Brain microvascular endothelial cell (primary cell): ENCODE measurements around the gene PRRX1.

ENCODE experiments used
- DNase-seq: peaks from one replicate; pipeline ENCODE4 v3.0.0-alpha.2; 2020
- H3K27ac ChIP-seq: fragments of 250-450 bp; sonication (Bioruptor Pico); 2 replicates; pipeline ENCODE4 v1.5.1; 2020; ENCODE audit warnings: mild to moderate bottlenecking, moderate library complexity
- H3K27me3 ChIP-seq: fragments of 250-450 bp; sonication (Bioruptor Pico); replicated peaks from 2 replicates; pipeline ENCODE4 v1.5.1; 2020; ENCODE audit warnings: mild to moderate bottlenecking
- H3K36me3 ChIP-seq: fragments of 250-450 bp; sonication (Bioruptor Pico); replicated peaks from 2 replicates; pipeline ENCODE4 v1.5.1; 2020; ENCODE audit warnings: mild to moderate bottlenecking
- H3K4me3 ChIP-seq: 2 replicates; pipeline ENCODE4 v1.5.1; 2011; ENCODE audit warnings: low read depth, mild to moderate bottlenecking, control low read depth, low read length, moderate library complexity
- in situ Hi-C: cut with HindIII; loops from 2 replicates; pipeline ENCODE4 v1.10.0; 2017; ENCODE audit warnings: low sequenced_read_pairs, low pct_ligation_motif_present
- TF ChIP-seq, protein P1 (sequence below): IDR thresholded peaks from 2 replicates; pipeline ENCODE4 v1.5.1; 2011; ENCODE audit warnings: low read depth, mild to moderate bottlenecking, moderate library complexity, low read length, control low read depth, inconsistent platforms; ENCODE audit errors: missing control alignments

PRRX1 gene

DNA sequence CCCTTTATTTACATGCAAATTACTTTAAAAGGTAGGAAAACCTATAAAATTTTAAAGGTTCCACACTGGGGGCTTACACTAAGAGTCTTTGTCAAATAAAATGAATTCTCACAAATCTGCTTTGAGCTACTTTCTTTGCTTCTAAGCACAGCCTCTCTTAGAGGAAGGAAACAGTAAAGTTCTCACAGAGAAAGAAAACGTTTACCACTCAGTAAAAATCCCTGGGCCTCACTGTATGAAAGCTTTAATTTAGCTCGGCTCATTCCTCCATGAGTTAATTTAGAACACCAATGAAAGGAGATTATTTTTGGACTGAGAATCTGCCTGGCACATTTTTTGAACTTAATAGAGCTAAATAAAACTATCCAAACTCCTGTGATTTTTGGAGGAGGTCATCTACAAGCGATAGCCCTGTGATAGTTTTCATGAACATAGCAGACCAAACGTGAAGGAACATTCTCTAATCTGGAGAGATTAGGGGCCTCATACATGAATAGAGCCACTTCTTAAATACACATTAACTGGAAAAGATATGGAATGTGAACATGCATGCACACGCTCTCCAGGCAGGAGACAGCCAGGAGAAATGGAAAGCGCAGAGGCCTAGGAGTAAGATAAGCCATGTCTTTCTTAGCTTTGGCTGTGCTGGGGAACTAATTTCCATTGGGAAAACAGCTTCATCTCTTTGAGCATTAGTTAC lies 32.8 kb downstream of the PRRX1 start:
- Histone ChIP-seq H3K27me3 (no peaks in the 10 kb centered on the region), H3K36me3 (no peaks in the 10 kb centered on the region), H3K27ac (peak overlapping the region; percentile 61), H3K4me3 (no peak overlapping the region)
- in situ Hi-C loops = no loop called here
- DNase-seq = no peak
- TF ChIP-seq, protein P1, sequence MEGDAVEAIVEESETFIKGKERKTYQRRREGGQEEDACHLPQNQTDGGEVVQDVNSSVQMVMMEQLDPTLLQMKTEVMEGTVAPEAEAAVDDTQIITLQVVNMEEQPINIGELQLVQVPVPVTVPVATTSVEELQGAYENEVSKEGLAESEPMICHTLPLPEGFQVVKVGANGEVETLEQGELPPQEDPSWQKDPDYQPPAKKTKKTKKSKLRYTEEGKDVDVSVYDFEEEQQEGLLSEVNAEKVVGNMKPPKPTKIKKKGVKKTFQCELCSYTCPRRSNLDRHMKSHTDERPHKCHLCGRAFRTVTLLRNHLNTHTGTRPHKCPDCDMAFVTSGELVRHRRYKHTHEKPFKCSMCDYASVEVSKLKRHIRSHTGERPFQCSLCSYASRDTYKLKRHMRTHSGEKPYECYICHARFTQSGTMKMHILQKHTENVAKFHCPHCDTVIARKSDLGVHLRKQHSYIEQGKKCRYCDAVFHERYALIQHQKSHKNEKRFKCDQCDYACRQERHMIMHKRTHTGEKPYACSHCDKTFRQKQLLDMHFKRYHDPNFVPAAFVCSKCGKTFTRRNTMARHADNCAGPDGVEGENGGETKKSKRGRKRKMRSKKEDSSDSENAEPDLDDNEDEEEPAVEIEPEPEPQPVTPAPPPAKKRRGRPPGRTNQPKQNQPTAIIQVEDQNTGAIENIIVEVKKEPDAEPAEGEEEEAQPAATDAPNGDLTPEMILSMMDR = no peak

DNA sequence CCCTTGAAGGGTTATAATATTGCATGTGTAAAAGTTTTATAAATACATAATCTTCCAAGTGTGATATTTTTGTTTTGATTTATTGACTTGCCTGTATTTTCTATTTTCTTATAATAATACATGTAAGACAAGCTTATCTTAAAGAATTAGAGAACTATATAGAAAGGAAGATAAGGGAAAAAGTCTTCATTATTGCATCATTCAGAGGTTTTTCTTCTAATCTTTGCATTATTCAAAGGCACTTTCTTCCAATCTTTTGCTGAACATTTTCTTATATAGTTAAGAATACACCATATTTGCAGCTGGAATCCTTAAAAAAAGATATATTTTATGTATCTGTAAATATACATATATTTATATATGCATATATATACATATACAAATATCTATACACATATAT lies 33.4 kb downstream of the PRRX1 start:
- in situ Hi-C loops = no loop called here
- peak overlapping the region; percentile 61 for H3K27ac ChIP-seq
- H3K36me3 ChIP-seq = no peaks in the 10 kb centered on the region
- TF ChIP-seq, protein P1 = no peak
- H3K4me3 ChIP-seq = no peak overlapping the region
- DNase-seq = no peak
- H3K27me3 ChIP-seq = no peaks in the 10 kb centered on the region

DNA sequence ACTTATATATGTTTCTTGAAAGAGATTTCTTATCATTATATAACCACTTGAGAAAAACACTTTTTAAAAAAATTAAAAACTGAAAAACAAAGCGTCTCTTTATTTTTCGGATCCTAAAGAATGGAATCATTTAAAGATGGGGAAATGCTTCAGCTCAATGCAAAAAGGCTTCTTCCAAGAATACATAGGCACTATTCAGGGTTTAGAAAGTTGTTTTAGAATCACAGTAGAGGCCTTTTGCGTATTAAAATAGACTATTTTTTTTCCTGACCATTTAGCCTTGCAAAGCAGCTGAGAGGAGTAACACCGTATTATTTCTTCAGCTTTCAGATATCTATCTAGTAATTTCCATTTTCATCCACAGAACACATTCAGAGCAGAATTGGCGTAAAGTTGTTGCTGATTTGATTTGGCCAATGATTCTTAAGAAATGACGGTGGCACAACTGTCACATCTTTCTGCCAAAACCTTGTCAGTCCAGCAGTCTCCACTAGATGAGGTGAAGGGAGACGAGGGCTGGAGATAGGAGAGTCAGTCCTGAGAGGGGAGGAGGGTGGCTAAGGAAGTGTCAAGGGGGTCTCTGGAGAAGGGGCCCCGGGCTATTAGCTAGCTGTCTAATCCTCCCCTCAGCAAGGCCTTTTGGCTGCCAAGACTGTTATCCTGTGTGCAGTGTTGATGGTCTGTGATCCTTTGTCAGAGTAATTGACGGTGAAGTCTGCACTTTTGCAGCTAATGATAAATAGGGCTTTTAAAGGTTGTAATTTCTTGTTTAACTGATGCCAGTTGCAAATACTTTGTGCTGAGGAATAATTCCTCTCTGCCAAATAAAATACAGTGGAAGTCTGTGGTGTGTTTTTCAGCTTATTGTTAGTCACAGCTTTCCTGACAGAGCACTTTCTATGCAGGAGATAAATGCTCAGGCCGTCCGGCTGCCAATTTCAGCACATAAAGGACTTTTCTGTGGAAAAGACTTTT lies 34.7 kb downstream of the PRRX1 start:
- Histone ChIP-seq H3K27me3 (no peaks in the 10 kb centered on the region), H3K36me3 (no peaks in the 10 kb centered on the region), H3K4me3 (no peak overlapping the region), H3K27ac (peak overlapping the region; percentile 41)
- TF ChIP-seq, protein P1 = no peak
- no peak for DNase-seq
- in situ Hi-C loops = no loop called here

DNA sequence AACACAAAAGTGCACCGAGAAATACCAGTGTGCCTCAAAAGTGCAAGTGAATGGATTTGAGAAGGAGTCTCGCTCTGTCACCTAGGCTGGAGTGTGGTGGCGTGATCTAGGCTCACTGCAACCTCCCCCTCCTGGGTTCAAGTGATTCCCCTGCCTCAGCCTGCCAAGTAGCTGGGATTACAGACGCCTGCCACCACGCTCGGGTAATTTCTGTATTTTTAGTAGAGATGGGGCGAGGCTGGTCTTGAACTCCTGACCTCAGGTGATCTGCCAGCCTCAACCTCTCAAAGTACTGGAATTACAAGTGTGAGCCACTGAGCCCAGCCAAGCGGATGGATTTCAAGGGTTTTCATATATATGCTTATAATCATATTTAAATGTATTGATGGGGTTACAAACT lies 35.8 kb downstream of the PRRX1 start:
- Histone ChIP-seq H3K27ac (peak overlapping the region; percentile 41), H3K27me3 (no peaks in the 10 kb centered on the region), H3K4me3 (no peak overlapping the region), H3K36me3 (no peaks in the 10 kb centered on the region)
- in situ Hi-C loops = no loop called here
- DNase-seq = no peak
- TF ChIP-seq, protein P1 = no peak

DNA sequence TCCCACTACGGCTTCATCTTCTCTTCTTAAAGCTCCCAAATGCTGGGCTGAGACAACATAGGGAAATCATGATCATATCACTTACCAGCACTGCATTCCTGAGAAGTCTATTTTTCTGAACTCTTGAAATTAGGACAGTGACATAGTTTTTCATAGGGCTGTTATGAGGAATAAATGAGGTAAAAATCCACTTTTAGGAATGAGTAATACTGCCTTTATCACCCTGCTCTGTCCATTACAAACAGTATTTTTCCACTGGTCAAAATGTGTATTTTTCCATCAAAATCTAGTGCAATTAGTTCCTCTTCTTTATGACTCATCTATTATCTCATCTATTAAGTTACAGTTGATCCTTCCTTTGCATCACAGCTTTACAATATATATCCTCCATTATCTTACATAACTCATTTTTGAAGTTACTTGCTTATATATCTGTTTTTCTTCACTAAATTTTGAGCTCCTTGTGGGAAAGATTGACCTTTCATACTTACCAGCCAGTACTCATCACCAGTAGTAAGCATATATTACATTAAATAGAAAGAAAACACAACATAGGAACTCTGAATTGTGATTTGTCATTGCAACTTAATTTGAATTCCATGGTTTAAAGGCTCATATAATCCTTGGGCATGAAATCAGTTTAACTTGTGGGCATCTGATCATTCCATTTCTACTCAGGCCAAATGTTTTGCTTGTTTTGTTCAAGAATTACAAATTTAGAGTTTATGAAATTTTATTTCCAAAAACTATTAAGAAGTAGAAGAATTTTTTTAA lies 37.1 kb downstream of the PRRX1 start:
- no peaks in the 10 kb centered on the region for H3K27me3 ChIP-seq
- TF ChIP-seq, protein P1 = no peak
- no peaks in the 10 kb centered on the region for H3K36me3 ChIP-seq
- in situ Hi-C loops = no loop called here
- H3K4me3 ChIP-seq = no peak overlapping the region
- peak overlapping the region; percentile 61 for H3K27ac ChIP-seq
- DNase-seq = no peak
